Measurements from ENCODE around the gene ADORA1. TPM values are rescaled to one million over a fixed set of nuclear protein-coding genes. Genes with fewer than 3 reads are reported as not detected.

ADORA1 gene
- total and polyA plus RNA-seq, 2 of the 4 experiments (the other 2 are of a cell fraction): 0.36 to 0.56 TPM

DNA sequence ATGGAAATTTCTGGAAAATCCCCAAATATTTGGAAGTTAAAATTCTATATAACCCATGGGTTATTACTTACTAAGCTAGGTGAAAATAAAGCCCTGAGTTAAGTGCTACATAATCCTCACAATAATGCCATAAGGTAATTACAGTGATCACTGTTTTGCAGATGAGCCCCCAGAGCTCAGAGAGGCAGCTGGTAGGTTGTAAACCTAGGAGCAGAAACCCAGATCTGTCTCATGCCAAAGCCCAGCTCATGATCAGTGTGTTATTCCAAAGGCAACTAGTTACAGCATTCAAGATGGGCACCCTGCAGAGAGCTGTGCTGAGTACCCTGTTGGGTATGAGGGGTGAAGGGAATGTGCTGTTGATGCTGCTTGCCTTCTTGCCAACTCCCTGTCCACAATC is 31.0 kb upstream of the ADORA1 start:
- no peak overlapping the region for H4K91ac ChIP-seq (ENCODE audit: insufficient read depth, low read depth, low read length)
- TF ChIP-seq NFE2L2 (IDR thresholded peaks at IDR 0.05; ENCODE audit: low read depth, low read length) (no peak), CHD1 (IDR thresholded peaks at IDR 0.05; ENCODE audit: low read depth, low read length) (no peak), FOS (IDR thresholded peaks at IDR 0.05; ENCODE audit: low read depth, low read length) (no peak), USF2 (IDR thresholded peaks at IDR 0.05; ENCODE audit: low read depth, low read length) (no peak), BHLHE40 (IDR thresholded peaks at IDR 0.05; ENCODE audit: low read depth, low read length) (no peak), RFX5 (IDR thresholded peaks at IDR 0.05; ENCODE audit: low read depth, low read length) (no peak), RAD21 (IDR thresholded peaks at IDR 0.05; ENCODE audit: low read length) (no peak), MXI1 (IDR thresholded peaks at IDR 0.05; ENCODE audit: borderline replicate concordance, low read depth, low read length) (no peak), POLR2A (IDR thresholded peaks at IDR 0.05; ENCODE audit: low read depth, low read length) (no peak), CEBPB (IDR thresholded peaks at IDR 0.05; ENCODE audit: low read depth, low read length) (no peak), MAFK (IDR thresholded peaks at IDR 0.05; ENCODE audit: low read depth, low read length) (no peak), SMC3 (IDR thresholded peaks at IDR 0.05; ENCODE audit: low read depth, low read length) (no peak), RCOR1 (IDR thresholded peaks at IDR 0.05; ENCODE audit: insufficient replicate concordance, low read length) (no peak), MAZ (IDR thresholded peaks at IDR 0.05; ENCODE audit: borderline replicate concordance, low read depth, low read length) (no peak)
- TF ChIP-seq, protein P1, sequence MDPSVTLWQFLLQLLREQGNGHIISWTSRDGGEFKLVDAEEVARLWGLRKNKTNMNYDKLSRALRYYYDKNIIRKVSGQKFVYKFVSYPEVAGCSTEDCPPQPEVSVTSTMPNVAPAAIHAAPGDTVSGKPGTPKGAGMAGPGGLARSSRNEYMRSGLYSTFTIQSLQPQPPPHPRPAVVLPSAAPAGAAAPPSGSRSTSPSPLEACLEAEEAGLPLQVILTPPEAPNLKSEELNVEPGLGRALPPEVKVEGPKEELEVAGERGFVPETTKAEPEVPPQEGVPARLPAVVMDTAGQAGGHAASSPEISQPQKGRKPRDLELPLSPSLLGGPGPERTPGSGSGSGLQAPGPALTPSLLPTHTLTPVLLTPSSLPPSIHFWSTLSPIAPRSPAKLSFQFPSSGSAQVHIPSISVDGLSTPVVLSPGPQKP (IDR thresholded peaks at IDR 0.05; ENCODE audit: borderline replicate concordance, low read depth, low read length): no peak
- TF ChIP-seq, protein P2, sequence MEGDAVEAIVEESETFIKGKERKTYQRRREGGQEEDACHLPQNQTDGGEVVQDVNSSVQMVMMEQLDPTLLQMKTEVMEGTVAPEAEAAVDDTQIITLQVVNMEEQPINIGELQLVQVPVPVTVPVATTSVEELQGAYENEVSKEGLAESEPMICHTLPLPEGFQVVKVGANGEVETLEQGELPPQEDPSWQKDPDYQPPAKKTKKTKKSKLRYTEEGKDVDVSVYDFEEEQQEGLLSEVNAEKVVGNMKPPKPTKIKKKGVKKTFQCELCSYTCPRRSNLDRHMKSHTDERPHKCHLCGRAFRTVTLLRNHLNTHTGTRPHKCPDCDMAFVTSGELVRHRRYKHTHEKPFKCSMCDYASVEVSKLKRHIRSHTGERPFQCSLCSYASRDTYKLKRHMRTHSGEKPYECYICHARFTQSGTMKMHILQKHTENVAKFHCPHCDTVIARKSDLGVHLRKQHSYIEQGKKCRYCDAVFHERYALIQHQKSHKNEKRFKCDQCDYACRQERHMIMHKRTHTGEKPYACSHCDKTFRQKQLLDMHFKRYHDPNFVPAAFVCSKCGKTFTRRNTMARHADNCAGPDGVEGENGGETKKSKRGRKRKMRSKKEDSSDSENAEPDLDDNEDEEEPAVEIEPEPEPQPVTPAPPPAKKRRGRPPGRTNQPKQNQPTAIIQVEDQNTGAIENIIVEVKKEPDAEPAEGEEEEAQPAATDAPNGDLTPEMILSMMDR (conservative IDR thresholded peaks at IDR 0.05; ENCODE audit: low read depth, low read length): no peak
- H3K4ac ChIP-seq (ENCODE audit: low read depth, low read length): no peak overlapping the region
- H3K9ac ChIP-seq (ENCODE audit: low read depth, low read length): no peak overlapping the region
- H3K9me1 ChIP-seq (ENCODE audit: insufficient read depth, low read length): no peaks in the 10 kb centered on the region
- intact Hi-C loops (cut with micrococcal nuclease): no loop called here
- no peak overlapping the region for H2BK15ac ChIP-seq (ENCODE audit: low read depth, low read length)
- in situ Hi-C loops (cut with MboI; ENCODE audit: low sequenced_read_pairs): no loop called here
- ChIA-PET POLR2A (ENCODE audit: unreplicated experiment) (no interaction called here), CTCF (interaction anchor here (0.9 kb wide), 1 partner anchor 21 kb away, joined by 3 read pairs; no protein-coding TSS in a partner anchor)
- H3K56ac ChIP-seq (ENCODE audit: extremely low read depth, insufficient read depth, low read length): no peak overlapping the region
- no peak overlapping the region for H3K4me3 ChIP-seq (ENCODE audit: insufficient read depth, low read depth, low read length)
- H3K18ac ChIP-seq (ENCODE audit: low read depth, low read length): no peak overlapping the region
- H3K27ac ChIP-seq (ENCODE audit: insufficient read depth, low read length): no peak overlapping the region
- DNase-seq (no peak), ATAC-seq (ENCODE audit: low read depth) (no peak)
- H2BK120ac ChIP-seq (ENCODE audit: low read depth, low read length): no peak overlapping the region
- peaks cover 9% of the 10 kb centered on the region for H3K9me3 ChIP-seq (ENCODE audit: control insufficient read depth, insufficient read depth, low read length)
- H3K14ac ChIP-seq (replicated peaks; ENCODE audit: low read depth, low read length): no peak overlapping the region
- no peak overlapping the region for H2BK5ac ChIP-seq (ENCODE audit: low read depth, low read length, poor library complexity, severe bottlenecking)
- dilution Hi-C loops (cut with HindIII; ENCODE audit: low sequenced_read_pairs, unreplicated experiment): no loop called here
- H2BK20ac ChIP-seq (ENCODE audit: low read depth, low read length): no peak overlapping the region
- no peak overlapping the region for H2AK9ac ChIP-seq (replicated peaks; ENCODE audit: low read depth, low read length, poor library complexity)
- H2AK5ac ChIP-seq (ENCODE audit: low read depth, low read length): no peak overlapping the region
- no peaks in the 10 kb centered on the region for H3K36me3 ChIP-seq (ENCODE audit: control insufficient read depth, insufficient read depth, low read length)
- no peak overlapping the region for H4K8ac ChIP-seq (ENCODE audit: low read depth in 2 of 2, low read length in 2 of 2)
- no peaks in the 10 kb centered on the region for H4K20me1 ChIP-seq (ENCODE audit: insufficient read depth, low read length)
- H3K79me1 ChIP-seq (ENCODE audit: low read depth in 1 of 2, low read length in 2 of 2): no peaks in the 10 kb centered on the region
- H3K27me3 ChIP-seq (ENCODE audit: control insufficient read depth, insufficient read depth, low read length): peaks cover 41% of the 10 kb centered on the region
- no peak overlapping the region for H4K5ac ChIP-seq (ENCODE audit: low read depth, low read length)
- no peak overlapping the region for H3K23ac ChIP-seq (ENCODE audit: low read depth, low read length)
- H2AFZ ChIP-seq (replicated peaks; ENCODE audit: low read length, poor library complexity): no peak overlapping the region
- no peak overlapping the region for H3K4me2 ChIP-seq (ENCODE audit: low read depth, low read length)
- H3K4me1 ChIP-seq (ENCODE audit: control insufficient read depth, insufficient read depth, low read length): no peaks in the 10 kb centered on the region
- no TSS peak for BruUV-seq (replicated peaks)

Data from IMR-90 (cell line).